ENCODE data around the gene RIMS1.

The RIMS1 gene, protein sequence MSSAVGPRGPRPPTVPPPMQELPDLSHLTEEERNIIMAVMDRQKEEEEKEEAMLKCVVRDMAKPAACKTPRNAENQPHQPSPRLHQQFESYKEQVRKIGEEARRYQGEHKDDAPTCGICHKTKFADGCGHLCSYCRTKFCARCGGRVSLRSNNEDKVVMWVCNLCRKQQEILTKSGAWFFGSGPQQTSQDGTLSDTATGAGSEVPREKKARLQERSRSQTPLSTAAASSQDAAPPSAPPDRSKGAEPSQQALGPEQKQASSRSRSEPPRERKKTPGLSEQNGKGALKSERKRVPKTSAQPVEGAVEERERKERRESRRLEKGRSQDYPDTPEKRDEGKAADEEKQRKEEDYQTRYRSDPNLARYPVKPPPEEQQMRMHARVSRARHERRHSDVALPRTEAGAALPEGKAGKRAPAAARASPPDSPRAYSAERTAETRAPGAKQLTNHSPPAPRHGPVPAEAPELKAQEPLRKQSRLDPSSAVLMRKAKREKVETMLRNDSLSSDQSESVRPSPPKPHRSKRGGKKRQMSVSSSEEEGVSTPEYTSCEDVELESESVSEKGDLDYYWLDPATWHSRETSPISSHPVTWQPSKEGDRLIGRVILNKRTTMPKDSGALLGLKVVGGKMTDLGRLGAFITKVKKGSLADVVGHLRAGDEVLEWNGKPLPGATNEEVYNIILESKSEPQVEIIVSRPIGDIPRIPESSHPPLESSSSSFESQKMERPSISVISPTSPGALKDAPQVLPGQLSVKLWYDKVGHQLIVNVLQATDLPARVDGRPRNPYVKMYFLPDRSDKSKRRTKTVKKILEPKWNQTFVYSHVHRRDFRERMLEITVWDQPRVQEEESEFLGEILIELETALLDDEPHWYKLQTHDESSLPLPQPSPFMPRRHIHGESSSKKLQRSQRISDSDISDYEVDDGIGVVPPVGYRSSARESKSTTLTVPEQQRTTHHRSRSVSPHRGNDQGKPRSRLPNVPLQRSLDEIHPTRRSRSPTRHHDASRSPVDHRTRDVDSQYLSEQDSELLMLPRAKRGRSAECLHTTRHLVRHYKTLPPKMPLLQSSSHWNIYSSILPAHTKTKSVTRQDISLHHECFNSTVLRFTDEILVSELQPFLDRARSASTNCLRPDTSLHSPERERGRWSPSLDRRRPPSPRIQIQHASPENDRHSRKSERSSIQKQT (N-terminal part only)

DNA sequence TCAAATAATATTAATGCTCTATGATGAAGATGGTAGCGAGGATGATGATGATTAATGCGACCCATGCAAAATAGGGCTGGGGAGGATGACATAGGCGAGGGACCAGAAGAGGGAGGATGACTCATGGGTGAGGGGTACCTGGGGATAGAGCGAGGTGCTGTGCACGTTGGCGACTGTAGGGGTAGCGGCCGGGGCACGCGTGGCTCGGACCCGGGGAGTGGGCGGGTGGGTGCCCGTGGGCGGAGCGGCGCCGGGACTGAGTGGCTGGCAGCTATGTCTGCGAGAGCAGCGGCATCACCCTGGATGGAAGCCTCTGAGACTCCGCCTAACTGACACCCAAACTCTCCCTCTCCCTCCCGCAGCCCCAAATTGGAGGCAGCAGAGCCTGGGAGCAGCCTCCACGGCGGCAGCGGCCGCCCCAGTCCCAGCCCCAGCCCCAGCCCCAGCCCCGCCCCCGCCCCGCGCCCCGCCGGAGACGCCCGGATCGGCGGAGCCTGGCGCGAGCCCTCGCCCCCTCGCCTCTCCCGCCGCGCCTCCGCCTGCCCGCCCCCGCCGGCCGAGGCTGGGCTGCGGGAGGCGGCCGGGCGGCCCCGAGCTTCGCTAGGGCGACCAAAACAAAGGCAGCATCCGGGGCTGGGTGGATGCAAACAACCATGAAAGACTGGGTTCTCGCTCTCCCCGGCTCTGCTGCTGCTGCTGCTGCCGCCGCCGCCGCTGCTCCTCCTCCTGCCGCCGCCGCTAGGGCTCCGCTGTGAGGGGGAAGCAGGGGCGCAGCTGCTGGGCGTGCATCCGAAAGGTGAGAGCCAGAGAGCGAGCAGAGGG lies at the start of gene RIMS1:
Gene RIMS1, plus strand, starts transcription at position 367 of the 822 bp plus-strand sequence. CDS start 474 bp downstream, outside the sequence.
- peak in 1 of 2 experiments; percentile 19 for DNase-seq

DNA sequence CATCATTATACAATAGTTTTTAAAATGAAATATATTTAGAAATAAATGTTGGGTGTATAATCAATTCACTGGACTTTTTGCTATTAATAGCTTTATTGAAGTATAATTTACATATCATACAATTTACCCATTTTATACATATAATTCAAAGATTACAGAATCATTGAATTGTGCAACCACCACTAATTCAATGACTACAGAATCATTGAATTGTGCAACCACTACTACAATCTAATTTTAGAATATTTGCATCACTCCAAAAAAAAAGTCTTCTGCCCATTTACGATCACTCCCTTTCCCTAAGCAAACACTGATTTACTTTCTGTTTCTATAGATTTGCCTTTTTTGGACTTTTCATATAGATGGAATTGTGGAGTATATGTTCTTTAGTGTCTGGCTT lies 35.1 kb upstream of the RIMS1 start:
- no peak for DNase-seq

DNA sequence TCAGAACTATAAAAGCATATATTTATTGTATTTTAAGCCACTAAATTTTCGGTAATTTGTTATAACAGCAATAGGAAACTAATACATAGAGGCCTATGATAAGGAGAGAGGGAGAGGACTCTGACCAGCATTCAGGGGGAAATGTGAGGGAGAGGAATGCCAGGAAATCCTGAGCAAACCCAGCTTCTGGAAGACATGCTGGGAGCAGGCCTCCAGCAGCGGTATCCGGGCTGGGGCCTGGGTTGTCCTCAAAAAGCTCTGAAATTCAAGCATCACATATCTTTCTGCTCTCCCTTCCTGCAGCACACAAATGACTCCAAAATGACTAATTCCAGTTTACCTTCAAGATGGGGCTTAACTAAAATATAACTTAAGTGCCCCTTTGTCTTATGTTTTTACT lies 33.4 kb upstream of the RIMS1 start:
- DNase-seq, result no peak

DNA sequence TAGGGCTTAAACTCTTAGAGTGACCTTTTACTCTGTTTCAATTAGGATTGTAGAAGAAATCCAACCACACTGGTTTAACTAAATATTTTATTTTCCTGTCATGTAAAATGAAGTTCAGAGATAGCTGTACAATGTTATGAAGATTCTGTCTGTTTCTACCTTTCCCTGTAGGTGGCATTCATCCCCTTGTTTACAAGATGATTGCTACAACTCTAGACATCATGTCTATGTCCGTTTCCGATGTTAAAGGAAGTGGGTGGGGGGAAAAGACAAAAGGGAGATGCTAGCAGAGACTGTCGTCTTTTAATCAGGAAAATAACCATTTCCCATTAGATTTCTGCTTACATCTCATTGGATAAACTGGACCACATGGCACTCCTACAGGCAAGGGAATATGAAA lies 30.9 kb upstream of the RIMS1 start:
- DNase-seq, result no peak

DNA sequence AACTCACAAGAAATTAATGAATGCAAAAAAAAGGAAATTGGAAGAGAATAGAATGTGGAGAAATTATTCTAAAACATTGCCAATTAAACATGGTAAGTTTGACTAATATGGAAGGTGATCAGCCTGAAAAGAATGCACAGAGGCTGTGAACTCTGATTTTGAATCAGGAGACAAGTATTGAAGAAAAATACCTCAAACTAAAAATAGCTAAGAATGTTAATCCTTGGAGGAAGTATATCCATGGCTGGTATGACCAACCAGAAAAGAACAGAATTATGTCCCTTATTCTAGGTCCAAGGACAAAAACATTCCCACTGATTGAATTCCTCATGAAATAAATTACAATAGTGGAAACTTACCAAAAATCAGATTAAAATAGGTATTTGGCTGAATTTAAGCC lies 7.3 kb upstream of the RIMS1 start:
- DNase-seq, result no peak

DNA sequence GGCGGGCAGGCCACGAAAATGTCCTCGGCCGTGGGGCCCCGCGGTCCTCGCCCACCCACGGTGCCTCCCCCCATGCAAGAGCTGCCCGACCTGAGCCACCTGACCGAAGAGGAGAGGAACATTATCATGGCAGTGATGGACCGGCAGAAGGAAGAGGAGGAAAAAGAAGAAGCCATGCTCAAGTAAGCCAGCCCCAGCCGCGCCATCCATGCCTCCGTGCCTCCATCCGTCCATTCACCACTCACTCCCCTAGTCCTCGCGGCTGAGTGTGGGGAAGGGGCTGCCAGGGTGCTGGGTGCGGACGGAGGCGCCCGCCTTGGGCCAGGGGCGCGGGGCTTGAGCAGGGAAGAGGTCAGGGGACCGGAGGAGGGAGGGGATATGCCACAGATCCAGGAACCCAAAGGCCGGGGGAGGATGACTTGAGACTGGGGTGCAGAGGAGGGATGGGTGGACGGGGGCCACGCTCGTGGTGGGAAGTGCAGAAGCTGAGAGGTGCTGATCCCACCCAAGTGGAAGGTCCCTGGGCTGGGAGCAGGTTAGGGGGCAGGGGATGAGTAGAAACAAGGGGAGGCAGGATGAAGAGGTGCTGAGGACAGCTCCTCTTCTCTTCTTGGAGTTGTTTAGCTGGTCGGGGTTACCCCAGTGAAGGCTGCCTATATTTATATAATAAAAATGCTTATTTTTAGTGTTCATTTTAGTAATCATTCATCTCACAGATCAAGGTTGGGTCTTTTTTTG lies 825 bp downstream of the RIMS1 start:
- DNase-seq, result no peak

DNA sequence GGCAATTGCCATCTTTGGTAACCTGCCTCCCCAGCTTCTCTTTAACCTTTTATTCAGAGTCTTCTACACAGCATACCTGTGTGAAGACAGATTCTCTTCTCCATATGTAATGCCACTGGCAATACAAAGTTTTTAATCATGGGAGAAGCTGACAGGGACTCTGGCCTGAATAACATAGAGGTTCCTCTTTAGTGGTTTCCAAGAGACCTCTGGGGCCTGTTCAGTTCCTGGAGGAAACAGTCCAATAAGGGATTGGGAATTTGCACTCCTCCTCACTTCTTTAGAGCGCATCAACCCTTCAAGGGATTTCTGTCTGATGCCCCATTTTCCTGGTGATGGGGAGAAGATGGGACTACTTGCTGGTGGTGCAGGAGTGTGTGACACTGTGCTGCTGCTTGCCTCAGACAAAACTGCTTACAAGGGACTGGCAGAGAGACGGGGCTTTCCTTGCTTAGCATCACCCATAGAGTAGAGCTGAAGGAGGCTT lies 1.4 kb downstream of the RIMS1 start:
- no peak for DNase-seq

DNA sequence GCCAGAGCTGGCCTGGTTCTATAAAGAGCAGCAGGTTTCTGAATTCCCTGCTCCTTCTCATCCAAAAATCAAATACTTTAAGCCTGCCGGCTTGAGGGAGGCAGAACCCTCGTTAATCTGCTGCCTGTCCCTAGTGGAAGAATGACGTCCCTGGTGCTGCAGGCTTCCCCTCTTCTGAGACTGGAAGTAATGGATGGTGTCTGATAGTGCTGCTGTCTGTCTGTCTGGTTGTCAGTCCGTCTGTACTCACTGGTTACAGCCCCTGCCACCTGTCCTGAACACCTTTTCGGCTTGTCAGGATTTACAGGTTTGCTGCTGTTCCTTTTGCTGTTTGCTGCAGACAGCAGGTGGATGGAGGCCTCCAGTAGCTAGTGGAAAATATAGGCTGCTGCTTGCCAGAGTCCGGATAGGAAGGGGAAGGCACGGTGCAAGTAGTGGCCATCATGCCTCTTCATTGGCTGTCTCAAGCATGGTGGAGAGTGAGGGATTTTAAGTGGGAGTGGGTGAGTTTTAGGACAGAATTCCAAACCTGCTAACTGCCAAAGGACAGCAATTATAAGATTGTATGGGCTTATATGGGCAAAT lies 2.5 kb downstream of the RIMS1 start:
- DNase-seq, result no peak

DNA sequence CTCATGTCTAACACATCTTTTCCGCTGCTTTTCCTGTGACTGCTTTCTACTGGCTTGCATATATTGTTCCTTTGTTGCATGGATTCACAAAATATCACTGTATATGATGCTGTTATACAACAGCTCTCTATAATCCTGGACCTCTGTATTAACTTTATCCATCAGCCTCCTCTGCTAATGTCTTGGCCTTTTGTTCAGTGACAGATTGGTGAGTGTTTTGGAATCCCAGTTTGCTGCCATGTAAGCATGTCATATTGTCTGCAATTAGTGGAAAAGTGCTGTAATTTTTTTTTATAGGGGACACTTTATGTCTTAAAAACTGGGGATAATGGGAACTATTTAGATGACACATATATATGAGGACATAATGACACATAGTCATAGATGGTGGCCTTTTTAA lies 3.0 kb downstream of the RIMS1 start:
- no peak for DNase-seq

DNA sequence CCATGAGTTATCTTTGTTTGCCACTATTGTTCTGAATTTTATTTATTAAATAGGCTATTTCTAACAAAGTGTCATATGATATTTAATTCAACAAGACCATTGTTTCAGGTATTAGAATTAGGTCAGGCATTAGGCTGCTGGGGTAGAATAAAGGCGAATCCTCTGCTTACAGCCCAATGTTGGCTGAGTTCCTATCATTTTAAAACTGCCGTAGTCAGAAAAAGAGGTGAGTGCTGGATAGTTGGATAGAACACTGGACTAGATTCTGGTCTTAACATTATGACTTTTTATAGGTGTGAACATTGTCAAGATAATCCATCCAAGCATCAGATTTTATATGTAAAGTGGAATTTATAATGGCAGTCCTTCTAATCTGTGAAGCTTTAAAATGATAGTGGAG lies 6.3 kb downstream of the RIMS1 start:
- DNase-seq, result no peak

DNA sequence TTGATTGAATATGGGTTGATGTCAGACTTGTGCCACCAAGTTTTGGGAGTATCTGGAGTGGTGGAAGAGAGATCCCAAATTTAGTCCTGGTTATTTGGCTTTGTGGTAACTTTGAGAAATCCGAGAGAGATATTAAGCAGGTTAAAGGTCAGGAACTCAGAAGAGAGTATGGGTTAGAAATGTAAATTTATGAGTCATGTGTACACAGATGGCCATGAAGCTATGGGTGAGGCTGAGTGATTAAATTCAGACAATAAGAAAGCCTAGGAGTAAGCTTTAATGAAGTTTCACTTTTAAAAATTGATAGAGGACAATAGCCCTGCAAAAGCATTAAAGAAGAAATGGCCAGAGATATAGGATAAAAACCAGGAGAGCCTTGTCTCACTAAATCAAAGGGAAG lies 14.3 kb downstream of the RIMS1 start:
- no peak for DNase-seq

DNA sequence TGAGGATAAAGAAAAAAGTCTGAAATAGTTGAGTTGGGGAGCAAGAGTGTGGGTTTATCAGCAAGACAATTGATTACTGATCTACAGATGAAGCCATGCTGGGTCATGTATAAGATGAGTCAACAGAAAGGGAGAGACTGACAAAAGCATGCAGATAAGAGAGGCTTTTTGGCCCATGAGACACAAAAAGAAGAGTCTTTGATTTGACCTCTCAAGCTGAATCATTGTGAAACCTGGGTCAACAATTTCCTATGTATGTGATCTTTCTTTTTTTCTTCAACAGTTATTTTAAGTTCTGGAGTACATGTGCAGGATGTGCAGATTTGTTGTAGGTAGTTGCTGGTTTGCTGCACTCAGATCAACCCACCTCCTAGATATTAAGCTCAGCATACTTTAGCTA lies 15.9 kb downstream of the RIMS1 start:
- DNase-seq, result no peak

DNA sequence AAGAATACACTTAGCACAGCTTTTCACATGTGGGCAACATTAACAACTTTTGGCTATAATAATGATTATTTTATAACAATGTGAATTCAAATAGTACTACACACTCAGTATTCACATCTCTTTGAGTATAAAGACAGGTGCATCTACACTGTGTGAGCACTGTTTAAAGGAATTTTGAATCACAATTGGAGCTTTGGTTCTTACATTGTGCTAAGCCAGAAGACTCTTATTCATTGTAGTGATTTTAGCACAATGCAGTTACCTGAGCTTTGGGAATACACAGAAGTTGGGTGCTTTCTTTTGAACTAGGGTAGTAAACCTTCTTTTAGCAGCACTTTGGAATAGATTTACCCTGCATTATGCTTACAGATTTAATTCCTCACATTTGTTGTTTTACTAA lies 20.5 kb downstream of the RIMS1 start:
- no peak for DNase-seq

DNA sequence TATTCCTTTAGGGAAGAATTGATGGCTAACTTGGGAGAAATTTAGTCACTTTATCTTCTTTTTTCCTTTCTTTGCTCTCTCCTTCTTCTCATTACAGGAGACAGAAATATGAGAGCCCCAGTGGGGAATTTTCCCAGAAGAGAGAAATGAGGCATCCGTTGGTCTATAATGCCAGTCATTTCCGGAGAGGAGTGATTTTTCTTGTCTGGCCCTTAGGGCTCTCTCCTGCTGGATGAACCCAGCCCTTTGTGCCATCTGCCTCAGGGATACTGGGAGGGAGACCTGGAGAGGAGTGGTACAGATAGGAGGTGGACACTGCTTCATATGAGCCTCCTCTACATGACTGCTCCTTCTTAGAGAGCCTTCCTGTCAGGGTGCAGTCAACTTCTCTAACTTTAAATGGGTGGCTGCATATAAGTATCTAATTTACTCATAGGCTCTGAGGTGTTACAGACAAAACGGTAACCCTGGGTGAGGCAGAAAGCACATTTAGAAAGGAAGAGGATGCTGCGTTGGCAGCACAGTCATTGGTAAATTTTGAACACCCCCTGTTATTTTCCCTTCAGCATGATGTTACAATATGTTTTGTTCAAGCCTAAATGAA lies 21.9 kb downstream of the RIMS1 start:
- DNase-seq, result no peak

DNA sequence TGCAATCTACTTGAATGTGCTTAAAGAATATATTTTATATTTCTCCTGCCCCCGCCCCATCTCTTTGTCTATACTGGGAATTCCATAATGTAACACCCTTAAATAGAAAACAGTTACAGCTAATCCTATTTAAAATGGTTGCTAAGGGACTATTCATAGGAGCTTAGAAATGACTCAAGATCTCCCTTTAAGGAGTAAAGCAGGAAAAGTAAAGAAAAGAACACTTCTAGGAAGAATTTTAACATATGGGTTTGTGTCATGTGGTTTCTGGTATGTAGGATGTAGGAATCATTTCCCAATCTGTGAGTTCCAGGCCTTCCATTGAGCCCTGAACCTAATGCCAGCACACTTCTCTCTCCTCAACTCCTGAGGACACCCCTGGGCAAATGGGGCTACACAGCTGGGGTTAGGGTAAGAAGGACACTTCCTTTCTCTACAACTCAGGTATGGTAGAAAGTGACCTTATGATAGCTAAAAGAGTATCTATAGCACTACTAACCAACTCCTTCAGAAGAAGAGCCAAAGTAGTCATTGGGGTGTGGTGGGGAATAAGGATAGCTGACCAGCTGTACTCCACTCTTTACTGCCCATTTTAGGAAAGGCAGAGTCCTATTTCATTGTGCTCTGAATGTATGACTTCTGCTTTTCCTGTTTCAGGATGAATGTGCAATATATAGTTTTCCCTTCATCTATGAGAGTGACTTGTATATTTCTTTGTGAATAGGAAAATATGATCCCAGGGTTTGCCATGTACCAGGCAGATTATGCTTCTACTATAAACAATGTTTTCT lies 27.3 kb downstream of the RIMS1 start:
- DNase-seq, result no peak

DNA sequence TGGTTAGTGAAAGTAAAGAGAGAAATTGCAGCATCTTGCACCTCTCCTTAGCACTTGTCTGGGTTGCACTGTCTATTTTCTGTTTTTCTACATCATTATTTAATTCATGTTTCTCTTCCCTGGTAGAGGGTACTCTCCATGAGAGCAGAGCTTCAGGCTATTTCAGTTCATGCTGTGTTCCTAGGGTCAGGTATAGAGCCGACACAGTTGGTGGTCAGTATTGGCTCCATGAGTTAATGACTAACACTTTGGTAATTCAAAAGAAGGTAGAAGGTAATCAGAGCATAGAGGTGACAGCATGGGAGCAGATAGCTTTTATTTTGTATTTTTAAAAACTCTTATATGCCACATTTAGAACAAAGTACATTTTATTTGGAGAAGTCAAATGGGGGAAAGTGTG lies 42.7 kb downstream of the RIMS1 start:
- DNase-seq, result no peak

DNA sequence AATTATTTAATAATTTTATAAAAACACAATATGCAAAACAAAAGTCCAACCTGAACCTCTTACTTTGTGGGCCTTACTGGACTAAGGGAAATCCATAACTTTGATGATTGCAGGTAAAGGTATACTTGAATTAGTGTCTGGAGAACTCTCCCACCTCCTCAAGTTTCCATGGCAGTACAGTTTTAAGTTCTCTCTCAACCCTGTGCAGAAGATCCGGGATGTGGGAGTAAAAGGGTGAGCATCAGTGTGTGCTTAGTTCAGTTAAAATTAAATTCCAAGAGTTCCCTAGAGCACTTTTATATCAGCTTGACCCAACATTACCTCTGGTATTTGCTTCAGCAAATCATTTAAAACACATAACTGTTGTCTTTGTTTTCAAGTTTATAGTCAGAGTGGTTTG lies 47.5 kb downstream of the RIMS1 start:
- DNase-seq, result no peak

DNA sequence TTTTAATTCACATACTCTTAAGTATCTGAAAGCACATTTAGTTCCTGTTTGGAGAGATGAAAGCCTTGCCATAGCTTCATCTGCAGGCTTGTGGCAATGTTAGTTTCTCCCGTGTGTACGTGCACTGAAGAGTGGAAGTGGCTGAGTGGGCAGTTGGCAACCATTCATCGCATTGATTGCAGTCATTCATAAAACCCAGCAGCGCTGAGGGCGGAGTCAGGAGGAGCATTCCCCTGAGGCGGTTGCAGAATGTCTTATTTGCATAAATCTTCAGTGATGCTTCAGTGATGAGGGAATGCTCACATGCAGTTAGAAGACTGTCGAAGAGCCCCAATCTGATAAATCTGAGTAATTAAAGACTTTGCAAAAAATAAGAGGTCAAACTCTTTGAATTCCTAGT lies 79.1 kb downstream of the RIMS1 start:
- DNase-seq, result no peak

DNA sequence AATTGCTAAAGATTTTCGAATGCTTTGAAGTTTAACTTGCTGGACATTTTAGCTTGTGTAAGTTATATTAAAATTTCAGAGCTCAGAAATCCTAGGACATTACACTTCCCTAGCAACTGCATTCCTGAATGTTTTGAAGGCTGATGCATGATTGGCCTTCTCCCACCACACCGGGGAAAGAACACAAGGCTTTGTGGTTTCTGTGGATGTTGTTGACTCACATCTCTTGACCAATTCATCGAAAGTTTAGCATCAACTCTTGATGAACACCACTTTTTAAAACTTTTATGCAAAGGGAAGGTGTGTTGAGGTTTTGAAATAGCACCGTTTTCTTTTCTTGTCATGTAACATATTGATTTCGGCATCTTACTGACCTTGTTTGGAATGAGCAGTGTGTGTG lies 81.1 kb downstream of the RIMS1 start:
- no peak for DNase-seq

DNA sequence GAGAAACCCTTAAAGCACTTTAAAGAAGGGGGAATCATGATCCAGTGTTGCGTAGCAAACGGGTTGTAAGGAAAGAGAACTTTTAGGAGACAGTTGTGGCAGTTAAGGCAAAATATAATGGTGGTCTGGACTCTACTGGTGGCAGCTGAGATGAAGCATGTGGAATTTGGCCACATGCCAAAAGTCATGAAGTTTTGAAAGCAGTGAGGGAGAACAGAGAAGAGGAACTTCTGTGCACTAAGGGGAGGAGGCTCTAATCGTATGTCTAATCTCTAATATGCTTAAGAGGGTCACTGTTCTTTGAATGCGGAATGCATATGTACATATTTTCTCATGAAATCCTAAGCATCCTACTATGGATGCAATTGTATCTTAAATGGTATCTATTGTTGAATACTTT lies 91.5 kb downstream of the RIMS1 start:
- DNase-seq, result no peak
